CD4-positive, alpha-beta T cell treated with Interleukin-17A for 4 hours (primary cell): Measurements from ENCODE around the gene PAIP2B.

Experiments used
- DNase-seq: peaks from one replicate; pipeline ENCODE4 v3.0.0-alpha.2; 2020; ENCODE audit warnings: mixed read lengths

The PAIP2B gene

GRCh38 chr2:71151620-71152019, 75.3 kb downstream of the PAIP2B start:
- DNase-seq: no peak

- DNase-seq: no peak
Observed at GRCh38 chr2:71150082-71150816, 76.7 kb downstream of the PAIP2B start.

- no peak for DNase-seq
Observed at GRCh38 chr2:71148506-71149063, 78.3 kb downstream of the PAIP2B start.

GRCh38 chr2:71143782-71144181, 83.1 kb downstream of the PAIP2B start:
- DNase-seq: no peak

- DNase-seq: no peak
Observed at GRCh38 chr2:71136174-71136573, 90.7 kb downstream of the PAIP2B start.

GRCh38 chr2:71133603-71134002, 93.3 kb downstream of the PAIP2B start:
- no peak for DNase-seq
